Neural progenitor cell (in vitro differentiated cells): ENCODE results near the gene PDIA5. TPM values are rescaled to one million over a fixed set of nuclear protein-coding genes. Genes with fewer than 3 reads are reported as not detected.

ENCODE experiments used
- DNase-seq: peaks from one replicate; pipeline ENCODE4 v3.0.0-alpha.2; 2016; ENCODE audit warnings: low spot score
- H2AFZ ChIP-seq: fragments of 200-600 bp; sonication (generic); replicated peaks from 2 replicates; pipeline ENCODE4 v1.6.1; 2016; ENCODE audit warnings: antibody characterized with exemption
- H3F3A ChIP-seq: fragments of 200-600 bp; sonication (generic); 2 replicates; pipeline ENCODE4 v1.6.1; 2016; ENCODE audit warnings: antibody characterized with exemption, low read depth
- H3K27ac ChIP-seq: fragments of 200-600 bp; sonication (generic); 2 replicates; pipeline ENCODE4 v1.5.1; 2016; ENCODE audit warnings: mild to moderate bottlenecking
- H3K27me3 ChIP-seq: fragments of 200-600 bp; sonication (generic); 2 replicates; pipeline ENCODE4 v1.6.1; 2016; ENCODE audit warnings: mild to moderate bottlenecking, moderate library complexity
- H3K36me3 ChIP-seq: fragments of 200-600 bp; sonication (generic); 2 replicates; pipeline ENCODE4 v1.5.1; 2016
- H3K4me1 ChIP-seq: fragments of 200-600 bp; sonication (generic); 2 replicates; pipeline ENCODE4 v1.6.1; 2016; ENCODE audit warnings: mixed run types
- H3K4me2 ChIP-seq: fragments of 200-600 bp; sonication (generic); 2 replicates; pipeline ENCODE4 v1.6.1; 2016
- H3K4me3 ChIP-seq: fragments of 200-600 bp; sonication (generic); 2 replicates; pipeline ENCODE4 v1.5.1; 2016
- H3K79me2 ChIP-seq: fragments of 200-600 bp; sonication (generic); 2 replicates; pipeline ENCODE4 v1.6.1; 2016; ENCODE audit warnings: low read depth
- H3K9ac ChIP-seq: fragments of 200-600 bp; sonication (generic); 2 replicates; pipeline ENCODE4 v1.6.1; 2016
- H3K9me3 ChIP-seq: fragments of 200-600 bp; sonication (generic); 2 replicates; pipeline ENCODE4 v1.5.1; 2016; ENCODE audit warnings: low read depth
- H4K20me1 ChIP-seq: fragments of 200-600 bp; sonication (generic); 2 replicates; pipeline ENCODE4 v1.6.1; 2016; ENCODE audit warnings: low read depth
- H3K27ac Mint-ChIP-seq: 3 replicates; pipeline ENCODE4 v1.8.0; 2021; ENCODE audit warnings: mixed read lengths
- H3K27me3 Mint-ChIP-seq: 2 replicates; pipeline ENCODE4 v1.8.0; 2022; ENCODE audit warnings: low read depth, mild to moderate bottlenecking, inconsistent platforms, moderate library complexity, mixed read lengths; ENCODE audit not compliant: insufficient read depth
- H3K36me3 Mint-ChIP-seq: 3 replicates; pipeline ENCODE4 v1.8.0; 2021; ENCODE audit warnings: mixed read lengths
- H3K4me1 Mint-ChIP-seq: 3 replicates; pipeline ENCODE4 v1.8.0; 2021; ENCODE audit warnings: mixed read lengths
- H3K4me3 Mint-ChIP-seq: 3 replicates; pipeline ENCODE4 v1.8.0; 2021; ENCODE audit warnings: mild to moderate bottlenecking, moderate library complexity, mixed read lengths
- H3K9me3 Mint-ChIP-seq: 3 replicates; pipeline ENCODE4 v1.8.0; 2020; ENCODE audit warnings: mixed read lengths
- CTCF ChIP-seq: fragments of 200-600 bp; sonication (generic); IDR thresholded peaks from 2 replicates; pipeline ENCODE4 v1.5.1; 2017; ENCODE audit warnings: antibody characterized with exemption, mild to moderate bottlenecking
- EZH2 ChIP-seq: fragments of 200-600 bp; sonication (generic); IDR thresholded peaks from 2 replicates; pipeline ENCODE4 v1.6.1; 2017; ENCODE audit warnings: antibody characterized with exemption, mild to moderate bottlenecking, moderate library complexity
- EZH2phosphoT487 ChIP-seq: fragments of 200-600 bp; sonication (generic); IDR thresholded peaks from 2 replicates; pipeline ENCODE4 v1.6.1; 2017; ENCODE audit warnings: antibody characterized with exemption
- total RNA-seq: library from RNA; depleted of rRNA; stranded (reverse); fragments of >200 nt; gene quantifications from 2 replicates; pipeline ENCODE4 v1.2.3, GENCODE V29; 2015; ENCODE audit warnings: low replicate concordance

Gene PDIA5
- total RNA-seq, 1 donor from 2014 or later: 15.8 TPM

- no peak overlapping the region for H3K27ac ChIP-seq
- H3K79me2 ChIP-seq: no peaks in the 10 kb centered on the region
- no peak for DNase-seq
- no peaks in the 10 kb centered on the region for H4K20me1 ChIP-seq
- no peak overlapping the region for H2AFZ ChIP-seq
- Mint-ChIP-seq H3K4me3 (no peak overlapping the region), H3K27me3 (peaks cover 4% of the 10 kb centered on the region), H3K36me3 (no peaks in the 10 kb centered on the region), H3K27ac (no peak overlapping the region), H3K4me1 (peaks cover 11% of the 10 kb centered on the region), H3K9me3 (no peaks in the 10 kb centered on the region)
- TF ChIP-seq EZH2 (no peak), CTCF (no peak), EZH2phosphoT487 (no peak)
- H3F3A ChIP-seq: no peaks in the 10 kb centered on the region
- no peak overlapping the region for H3K9ac ChIP-seq
- H3K4me3 ChIP-seq: no peak overlapping the region
- H3K4me1 ChIP-seq: peaks cover 4% of the 10 kb centered on the region
- no peaks in the 10 kb centered on the region for H3K27me3 ChIP-seq
- H3K36me3 ChIP-seq: no peaks in the 10 kb centered on the region
- H3K9me3 ChIP-seq: no peaks in the 10 kb centered on the region
- no peak overlapping the region for H3K4me2 ChIP-seq
These were observed 19.8 kb upstream of the PDIA5 start for GRCh38 chr3:123047062-123047319.

GRCh38 chr3:123048480-123049237, 18.2 kb upstream of the PDIA5 start:
- Histone ChIP-seq H3K4me2 (no peak overlapping the region), H4K20me1 (no peaks in the 10 kb centered on the region), H3K36me3 (no peaks in the 10 kb centered on the region), H3K9me3 (no peaks in the 10 kb centered on the region), H3K79me2 (no peaks in the 10 kb centered on the region), H3K27me3 (no peaks in the 10 kb centered on the region), H3K4me1 (peaks cover 4% of the 10 kb centered on the region), H3F3A (no peaks in the 10 kb centered on the region), H2AFZ (no peak overlapping the region), H3K27ac (no peak overlapping the region), H3K4me3 (no peak overlapping the region), H3K9ac (no peak overlapping the region)
- H3K36me3 Mint-ChIP-seq: no peaks in the 10 kb centered on the region
- peaks cover 8% of the 10 kb centered on the region for H3K4me1 Mint-ChIP-seq
- H3K9me3 Mint-ChIP-seq: no peaks in the 10 kb centered on the region
- peaks cover 10% of the 10 kb centered on the region for H3K27me3 Mint-ChIP-seq
- H3K4me3 Mint-ChIP-seq: no peak overlapping the region
- H3K27ac Mint-ChIP-seq: no peak overlapping the region
- no peak for DNase-seq
- TF ChIP-seq CTCF (no peak), EZH2phosphoT487 (no peak), EZH2 (no peak)

GRCh38 chr3:123050666-123051065, 16.2 kb upstream of the PDIA5 start:
- no peaks in the 10 kb centered on the region for H3K27me3 ChIP-seq
- Mint-ChIP-seq H3K4me3 (no peak overlapping the region), H3K4me1 (peaks cover 7% of the 10 kb centered on the region), H3K27ac (no peak overlapping the region), H3K9me3 (no peaks in the 10 kb centered on the region), H3K36me3 (no peaks in the 10 kb centered on the region), H3K27me3 (peaks cover 10% of the 10 kb centered on the region)
- H2AFZ ChIP-seq: no peak overlapping the region
- H3K27ac ChIP-seq: no peak overlapping the region
- no peaks in the 10 kb centered on the region for H4K20me1 ChIP-seq
- no peak overlapping the region for H3K4me3 ChIP-seq
- H3K79me2 ChIP-seq: no peaks in the 10 kb centered on the region
- no peaks in the 10 kb centered on the region for H3F3A ChIP-seq
- H3K36me3 ChIP-seq: no peaks in the 10 kb centered on the region
- DNase-seq: no peak
- no peaks in the 10 kb centered on the region for H3K9me3 ChIP-seq
- H3K9ac ChIP-seq: no peak overlapping the region
- no peak for TF ChIP-seq EZH2
- TF ChIP-seq EZH2phosphoT487: no peak
- no peak for TF ChIP-seq CTCF
- H3K4me2 ChIP-seq: no peak overlapping the region
- H3K4me1 ChIP-seq: peaks cover 8% of the 10 kb centered on the region
